D721Med (cell line): ENCODE data around the gene GALNT8.

ENCODE experiments used
- DNase-seq: peaks from one replicate; pipeline ENCODE4 v3.0.0; 2011; ENCODE audit warnings: low spot score; ENCODE audit not compliant: insufficient read length
- FAIRE-seq: peaks from 2 replicates; lab custom pipeline; 2011; peaks lifted over from hg19 to GRCh38; lab: Jason Lieb, UNC
- TF ChIP-seq, protein P1 (sequence below): IDR thresholded peaks from 2 replicates; pipeline ENCODE4 v1.5.1; 2012; ENCODE audit warnings: mild to moderate bottlenecking, control low read depth; ENCODE audit not compliant: insufficient read depth; ENCODE audit errors: missing control alignments

Gene GALNT8

DNA sequence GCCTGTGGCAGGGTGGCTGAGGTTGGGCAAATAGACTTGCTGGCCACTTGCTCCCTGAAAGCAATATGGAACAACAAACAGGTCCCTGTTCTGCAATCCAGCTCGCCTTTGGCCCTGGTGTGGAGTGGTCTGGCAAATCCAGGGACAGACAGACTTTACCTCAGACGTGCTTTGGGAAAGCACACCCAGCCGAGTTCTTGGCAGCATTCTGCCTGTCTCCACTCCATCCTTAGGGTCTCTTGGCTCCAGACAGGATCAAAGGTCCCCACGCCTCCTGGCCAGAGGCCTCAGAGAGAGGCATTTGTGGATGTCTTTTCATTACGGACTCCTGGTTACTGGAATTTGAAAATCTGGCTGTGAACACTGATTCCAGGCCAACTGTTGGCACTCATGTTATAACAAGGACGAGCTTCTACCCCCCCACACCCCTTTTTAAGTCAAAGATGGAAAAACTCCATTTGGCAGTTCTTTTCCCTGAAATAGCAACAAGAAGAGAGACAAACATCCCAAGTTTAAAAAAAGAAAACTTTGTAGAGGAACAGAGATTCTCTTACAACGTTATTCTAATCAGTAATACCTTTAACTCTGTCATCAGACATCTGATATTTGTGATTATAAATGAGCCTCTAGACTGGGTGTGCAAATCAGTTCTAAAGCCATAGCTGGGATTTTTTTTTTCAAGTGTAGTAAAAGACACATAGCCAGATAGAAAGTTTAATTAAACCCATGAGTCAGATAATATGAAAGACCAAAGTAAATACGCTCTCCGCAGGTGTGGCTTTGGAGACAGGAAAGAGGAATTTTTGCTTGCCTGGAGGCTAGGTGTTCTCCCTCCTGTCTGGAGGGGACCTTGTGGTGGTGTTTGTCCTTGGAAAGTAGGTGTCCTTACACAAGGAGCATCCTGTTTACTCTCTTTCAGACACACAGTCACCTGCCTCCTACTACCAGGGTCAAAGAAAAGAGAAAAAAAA, 60.7 kb downstream of the GALNT8 start:
- TF ChIP-seq, protein P1, sequence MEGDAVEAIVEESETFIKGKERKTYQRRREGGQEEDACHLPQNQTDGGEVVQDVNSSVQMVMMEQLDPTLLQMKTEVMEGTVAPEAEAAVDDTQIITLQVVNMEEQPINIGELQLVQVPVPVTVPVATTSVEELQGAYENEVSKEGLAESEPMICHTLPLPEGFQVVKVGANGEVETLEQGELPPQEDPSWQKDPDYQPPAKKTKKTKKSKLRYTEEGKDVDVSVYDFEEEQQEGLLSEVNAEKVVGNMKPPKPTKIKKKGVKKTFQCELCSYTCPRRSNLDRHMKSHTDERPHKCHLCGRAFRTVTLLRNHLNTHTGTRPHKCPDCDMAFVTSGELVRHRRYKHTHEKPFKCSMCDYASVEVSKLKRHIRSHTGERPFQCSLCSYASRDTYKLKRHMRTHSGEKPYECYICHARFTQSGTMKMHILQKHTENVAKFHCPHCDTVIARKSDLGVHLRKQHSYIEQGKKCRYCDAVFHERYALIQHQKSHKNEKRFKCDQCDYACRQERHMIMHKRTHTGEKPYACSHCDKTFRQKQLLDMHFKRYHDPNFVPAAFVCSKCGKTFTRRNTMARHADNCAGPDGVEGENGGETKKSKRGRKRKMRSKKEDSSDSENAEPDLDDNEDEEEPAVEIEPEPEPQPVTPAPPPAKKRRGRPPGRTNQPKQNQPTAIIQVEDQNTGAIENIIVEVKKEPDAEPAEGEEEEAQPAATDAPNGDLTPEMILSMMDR = no peak
- no peak for DNase-seq
- no peak for FAIRE-seq

DNA sequence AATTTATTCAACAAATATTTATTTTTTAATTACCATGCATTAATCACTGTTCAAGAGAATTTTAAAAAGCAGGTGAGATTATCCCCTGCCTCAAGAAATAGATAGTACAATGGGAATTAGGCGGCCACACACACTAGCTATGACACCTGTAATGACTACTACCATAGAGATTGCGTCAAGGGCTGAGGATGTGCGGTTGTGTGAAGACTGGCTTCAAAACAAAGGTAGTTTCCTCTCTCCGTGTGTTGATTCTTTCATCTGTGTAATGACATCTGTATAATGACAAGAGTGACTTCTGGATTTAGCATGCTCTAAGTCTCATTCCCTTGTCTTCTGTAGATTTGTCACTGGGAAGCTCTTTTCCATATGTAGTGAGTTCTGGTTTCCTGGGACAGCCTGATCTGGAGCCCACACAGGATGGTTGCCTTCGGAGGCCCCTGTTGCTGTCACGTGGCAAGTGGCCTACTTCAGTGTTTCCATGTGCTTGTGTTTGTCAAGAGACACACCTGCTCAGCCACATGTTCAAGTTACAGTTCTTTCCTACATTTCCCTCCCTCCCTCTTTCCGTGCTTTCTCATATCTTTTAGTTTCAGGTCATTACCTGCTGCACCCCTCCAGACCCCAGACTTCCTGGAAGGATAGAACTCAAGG, 64.3 kb downstream of the GALNT8 start:
- TF ChIP-seq, protein P1 = no peak
- FAIRE-seq = no peak
- DNase-seq = no peak

DNA sequence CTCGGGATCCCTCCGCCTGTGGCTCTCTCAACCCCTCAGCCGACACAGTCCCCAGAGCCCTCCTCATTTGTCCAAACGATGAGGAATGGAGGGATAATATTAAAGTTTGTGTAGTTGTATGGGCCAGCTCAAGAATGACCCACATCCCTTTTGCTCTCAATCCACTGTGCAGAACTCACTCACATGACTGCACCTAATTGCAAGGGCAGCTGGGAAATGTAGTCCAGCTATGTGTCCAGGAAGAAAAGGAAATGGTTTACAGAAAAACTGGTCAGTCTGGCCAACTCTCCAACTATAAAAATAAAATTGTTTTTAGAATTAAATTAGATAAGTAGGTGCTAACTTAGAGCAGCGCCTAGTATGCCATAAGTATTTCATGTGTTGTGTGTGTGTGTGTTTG, 66.6 kb downstream of the GALNT8 start:
- FAIRE-seq (no peak), DNase-seq (no peak)
- TF ChIP-seq, protein P1 = no peak

DNA sequence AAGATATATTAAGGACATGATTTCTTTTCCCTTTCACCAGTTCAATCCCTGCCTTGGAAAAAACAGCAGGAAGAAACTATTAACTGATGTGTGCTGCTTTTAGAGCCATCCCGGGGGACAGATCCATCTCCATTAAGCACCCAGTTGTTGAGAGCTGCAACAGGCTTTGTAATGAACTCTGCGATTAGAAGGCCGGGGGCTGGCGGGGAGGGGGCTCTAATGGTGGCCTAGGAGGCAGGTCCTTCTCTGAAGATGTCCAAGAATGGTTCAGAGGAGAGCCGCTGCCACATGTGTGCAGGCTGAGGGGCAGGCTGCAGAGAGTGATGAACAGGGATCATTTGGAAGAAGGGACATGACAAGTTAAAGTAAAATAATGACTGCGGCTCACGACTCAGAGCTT, 67.8 kb downstream of the GALNT8 start:
- no peak for DNase-seq
- FAIRE-seq = no peak

GRCh38 chr12:4789776-4790175, 69.6 kb downstream of the GALNT8 start:
- FAIRE-seq = no peak
- TF ChIP-seq, protein P1 = no peak
- no peak for DNase-seq

More for the DNA sequence above, 67.8 kb downstream of the GALNT8 start:
- TF ChIP-seq, protein P1 = no peak

- DNase-seq = no peak
- FAIRE-seq = no peak
- TF ChIP-seq, protein P1 = no peak
These were observed 71.3 kb downstream of the GALNT8 start for GRCh38 chr12:4791497-4791896.
